Measurements from ENCODE around the gene GNA12. TPM values are rescaled to one million over a fixed set of nuclear protein-coding genes. Genes with fewer than 3 reads are reported as not detected.
A peak's percentile ranks its signal among the peaks of the same experiment; 100 is the strongest.

GNA12 gene
- total and polyA plus RNA-seq, 10 donors, result 12.3 to 64.2 (median 32.4) TPM

DNA sequence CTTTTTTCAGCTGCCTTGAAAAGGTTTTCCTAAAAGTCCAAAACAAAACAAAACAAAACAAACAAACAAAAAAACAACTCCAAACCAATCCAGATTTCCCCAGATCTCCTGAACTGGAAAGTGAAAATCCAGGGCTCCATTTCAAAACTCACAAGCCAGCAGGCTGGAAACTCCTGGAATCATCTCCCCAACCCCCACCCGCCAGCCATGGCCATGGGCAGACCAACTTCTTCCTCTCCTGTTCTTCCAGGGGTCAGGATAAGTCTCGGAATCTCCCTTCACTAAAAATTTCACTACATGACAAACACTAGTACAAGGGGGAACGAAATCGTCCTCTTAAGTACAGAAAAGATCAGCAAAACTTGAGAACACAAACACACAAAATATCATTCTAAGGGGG is 40.4 kb downstream of the GNA12 start:
- intact Hi-C loops (cut with DNase I; ENCODE audit: low total_unique reads), result no loop called here
- Histone ChIP-seq H3K4me3 (no peak overlapping the region), H3K27me3 (replicated peaks in 1 of 7) (no peaks in the 10 kb centered on the region), H3K27ac (peak overlapping the region in 4 of 8 donors; percentile 29 to 59 (median 46)), H3K4me1 (peaks cover under 1 to 80% (median 38%) of the 10 kb centered on the region in 6 donors), H3K9me3 (no peaks in the 10 kb centered on the region), H3K36me3 (no peaks in the 10 kb centered on the region)
- TF ChIP-seq POLR2AphosphoS5 (IDR thresholded peaks at IDR 0.05), result no peak
- WGBS, 5 donors, result 73 to 82% (median 77%) methylated on average over 4 of the region's 4 CpGs
- DNase-seq, result peak; percentile 33

DNA sequence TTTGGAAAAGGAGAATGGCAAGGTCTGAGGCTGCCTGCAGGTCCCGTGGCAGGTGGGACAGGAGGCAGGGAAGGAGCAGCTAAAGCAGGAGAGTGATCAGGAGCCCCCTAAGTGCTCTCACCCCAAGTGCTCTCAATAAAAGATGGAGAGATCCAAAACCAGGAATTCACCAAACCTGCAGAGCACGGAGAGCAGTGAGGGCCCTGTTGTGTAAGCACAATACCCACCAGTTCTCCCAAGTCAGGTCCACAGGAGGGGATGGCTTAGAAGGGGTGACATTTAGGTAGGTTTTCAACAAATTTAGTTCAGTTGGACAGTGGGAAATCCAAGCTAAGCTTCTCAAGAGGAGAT is 40.8 kb downstream of the GNA12 start:
- Histone ChIP-seq H3K4me1 (peaks cover 0 to 80% (median 36%) of the 10 kb centered on the region in 6 donors), H3K27me3 (replicated peaks in 1 of 7) (no peaks in the 10 kb centered on the region), H3K9me3 (no peaks in the 10 kb centered on the region), H3K36me3 (no peaks in the 10 kb centered on the region), H3K4me3 (no peak overlapping the region), H3K27ac (peak overlapping the region in 6 of 8 donors; percentile 23 to 59 (median 46))
- peak; percentile 41 for DNase-seq
- TF ChIP-seq POLR2A (IDR thresholded peaks at IDR 0.05) (no peak), POLR2AphosphoS5 (IDR thresholded peaks at IDR 0.05) (no peak)
- TF ChIP-seq, protein P1, sequence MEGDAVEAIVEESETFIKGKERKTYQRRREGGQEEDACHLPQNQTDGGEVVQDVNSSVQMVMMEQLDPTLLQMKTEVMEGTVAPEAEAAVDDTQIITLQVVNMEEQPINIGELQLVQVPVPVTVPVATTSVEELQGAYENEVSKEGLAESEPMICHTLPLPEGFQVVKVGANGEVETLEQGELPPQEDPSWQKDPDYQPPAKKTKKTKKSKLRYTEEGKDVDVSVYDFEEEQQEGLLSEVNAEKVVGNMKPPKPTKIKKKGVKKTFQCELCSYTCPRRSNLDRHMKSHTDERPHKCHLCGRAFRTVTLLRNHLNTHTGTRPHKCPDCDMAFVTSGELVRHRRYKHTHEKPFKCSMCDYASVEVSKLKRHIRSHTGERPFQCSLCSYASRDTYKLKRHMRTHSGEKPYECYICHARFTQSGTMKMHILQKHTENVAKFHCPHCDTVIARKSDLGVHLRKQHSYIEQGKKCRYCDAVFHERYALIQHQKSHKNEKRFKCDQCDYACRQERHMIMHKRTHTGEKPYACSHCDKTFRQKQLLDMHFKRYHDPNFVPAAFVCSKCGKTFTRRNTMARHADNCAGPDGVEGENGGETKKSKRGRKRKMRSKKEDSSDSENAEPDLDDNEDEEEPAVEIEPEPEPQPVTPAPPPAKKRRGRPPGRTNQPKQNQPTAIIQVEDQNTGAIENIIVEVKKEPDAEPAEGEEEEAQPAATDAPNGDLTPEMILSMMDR (IDR thresholded peaks at IDR 0.05 in 8 of 11, conservative IDR thresholded peaks at IDR 0.05 in 3 of 11), result no peak
- intact Hi-C loops (cut with DNase I; ENCODE audit: low total_unique reads), result no loop called here
- 41 to 93% (median 78%) methylated on average over 2 of the region's 2 CpGs for WGBS, 5 donors

DNA sequence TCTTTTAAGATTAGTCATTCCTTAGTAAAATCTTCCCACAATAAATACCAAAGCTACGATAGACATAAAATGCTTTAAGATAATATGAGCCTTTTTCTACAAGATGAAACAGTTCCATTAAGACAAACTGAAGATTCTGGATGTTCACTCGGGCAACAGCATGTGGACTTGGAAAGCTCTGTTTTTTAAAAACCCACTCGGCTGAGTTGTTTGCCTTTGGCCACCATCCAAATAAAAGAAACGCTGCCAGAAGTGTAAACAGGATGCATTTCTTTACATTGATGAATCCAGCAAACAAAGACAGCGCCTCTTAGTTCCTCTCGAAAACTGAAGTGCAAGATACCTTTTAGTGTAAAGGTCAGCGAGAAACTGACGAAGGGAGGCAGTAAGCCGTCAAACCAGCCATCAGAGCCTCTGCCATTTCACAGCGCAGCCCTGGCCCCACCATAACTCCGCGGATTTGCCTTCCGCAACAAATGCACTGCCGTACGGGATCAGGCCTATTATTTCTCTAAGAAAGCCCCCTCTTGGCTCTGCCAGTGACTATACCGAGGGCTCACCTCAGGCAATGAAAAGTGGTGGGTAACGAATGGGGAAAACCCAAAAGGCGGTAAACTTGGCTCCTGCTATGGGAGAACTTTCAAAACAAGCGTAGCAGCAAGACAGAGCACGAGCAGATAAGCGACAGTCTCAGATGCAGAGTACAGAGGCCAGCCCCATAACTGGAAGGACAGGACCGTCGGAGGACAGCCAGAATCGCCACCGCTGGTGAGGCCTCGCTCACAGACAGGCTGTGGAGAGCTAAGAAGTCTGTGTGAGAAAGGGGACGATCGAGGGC is 41.4 kb downstream of the GNA12 start:
- H3K27me3 ChIP-seq (replicated peaks in 1 of 7), result no peaks in the 10 kb centered on the region
- H3K27ac ChIP-seq, result peak overlapping the region in 6 of 8 donors; percentile 23 to 59 (median 46)
- no peaks in the 10 kb centered on the region for H3K36me3 ChIP-seq
- peaks cover 0 to 80% (median 34%) of the 10 kb centered on the region in 6 donors for H3K4me1 ChIP-seq
- intact Hi-C loops (cut with DNase I; ENCODE audit: low total_unique reads), result no loop called here
- WGBS, 5 donors, result 73 to 80% (median 77%) methylated on average over 28 of the region's 28 CpGs
- TF ChIP-seq, protein P1 (IDR thresholded peaks at IDR 0.05 in 8 of 11, conservative IDR thresholded peaks at IDR 0.05 in 3 of 11), result no peak
- TF ChIP-seq POLR2A (IDR thresholded peaks at IDR 0.05), result no peak
- TF ChIP-seq POLR2AphosphoS5 (IDR thresholded peaks at IDR 0.05), result peak in 1 of 3 donors; percentile 21
- no peaks in the 10 kb centered on the region for H3K9me3 ChIP-seq
- DNase-seq, result peak; percentile 23
- H3K4me3 ChIP-seq, result no peak overlapping the region

DNA sequence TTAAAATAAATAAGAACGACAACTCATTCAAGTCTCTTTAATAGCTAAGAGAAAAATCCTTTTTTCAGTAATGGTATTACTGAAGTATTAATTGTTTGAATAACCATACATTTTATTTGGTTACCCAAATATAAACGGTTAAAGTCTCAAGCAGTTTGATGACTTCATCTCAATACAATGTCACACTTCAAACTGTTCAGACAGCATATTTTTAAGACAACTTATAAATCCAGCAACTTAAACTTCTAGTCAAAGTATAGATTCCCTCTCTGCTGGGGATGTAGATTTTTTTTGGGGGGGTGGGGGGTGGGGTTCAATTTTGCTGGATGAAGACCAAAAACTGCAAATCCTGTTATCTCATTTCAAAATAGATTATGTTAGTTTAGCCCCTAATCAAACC is 42.0 kb downstream of the GNA12 start:
- Histone ChIP-seq H3K4me3 (no peak overlapping the region), H3K27ac (peak overlapping the region in 3 of 8 donors; percentile 51 to 59 (median 52)), H3K9me3 (no peaks in the 10 kb centered on the region), H3K4me1 (peaks cover 0 to 77% (median 32%) of the 10 kb centered on the region in 6 donors), H3K27me3 (replicated peaks in 1 of 7) (no peaks in the 10 kb centered on the region), H3K36me3 (no peaks in the 10 kb centered on the region)
- 71 to 83% (median 72%) methylated on average over 2 of the region's 2 CpGs for WGBS, 5 donors
- no peak for DNase-seq
- TF ChIP-seq, protein P1 (IDR thresholded peaks at IDR 0.05 in 8 of 11, conservative IDR thresholded peaks at IDR 0.05 in 3 of 11), result no peak
- TF ChIP-seq POLR2AphosphoS5 (IDR thresholded peaks at IDR 0.05) (no peak), POLR2A (IDR thresholded peaks at IDR 0.05) (no peak)
- intact Hi-C loops (cut with DNase I; ENCODE audit: low total_unique reads), result no loop called here

Data from spleen (tissue), 11 donors.